KBM-7 (cell line): ENCODE measurements around the gene KCNT1.

Experiments
- DNase-seq: peaks from one replicate; pipeline ENCODE4 v3.0.0-alpha.2; 2015
- in situ Hi-C: fragments of 300-500 bp; cut with MboI; formaldehyde crosslinking; loops from 2 replicates; pipeline ENCODE4 v1.14.3; 2020; ENCODE audit warnings: low sequenced_read_pairs, low pct_unique_long_range_greater_than_20kb, mixed read lengths

Gene KCNT1

GRCh38 chr9:135788576-135789300 is 86.8 kb downstream of the KCNT1 start:
- DNase-seq = no peak

DNA sequence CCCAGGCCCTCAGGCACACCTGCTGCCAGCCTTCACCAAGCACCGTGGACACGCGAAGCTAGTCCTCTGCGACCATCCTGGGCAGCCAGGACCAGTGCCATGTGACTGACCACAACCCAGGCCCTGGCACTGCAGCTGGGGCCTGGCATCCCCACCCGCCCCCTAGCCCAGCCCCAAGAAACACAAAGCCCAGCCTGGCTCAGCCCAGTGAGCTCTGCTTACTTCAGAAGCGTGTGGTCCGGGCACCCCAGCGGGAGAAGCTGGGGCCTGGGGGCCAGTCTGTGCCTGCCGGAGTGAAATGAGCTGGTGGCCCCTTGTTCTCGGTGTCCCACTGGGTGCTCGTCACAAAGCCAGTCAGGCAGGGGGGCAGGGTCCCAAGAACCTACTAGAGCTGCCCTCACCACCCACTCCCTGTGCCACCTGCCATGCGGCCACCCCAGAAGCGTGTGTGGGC is 87.9 kb downstream of the KCNT1 start:
- in situ Hi-C loops = no loop called here
- no peak for DNase-seq

More at GRCh38 chr9:135788576-135789300, 86.8 kb downstream of the KCNT1 start:
- in situ Hi-C loops = no loop called here

- no peak for DNase-seq
- in situ Hi-C loops = no loop called here
Observed at GRCh38 chr9:135790356-135790755, 88.4 kb downstream of the KCNT1 start.

DNA sequence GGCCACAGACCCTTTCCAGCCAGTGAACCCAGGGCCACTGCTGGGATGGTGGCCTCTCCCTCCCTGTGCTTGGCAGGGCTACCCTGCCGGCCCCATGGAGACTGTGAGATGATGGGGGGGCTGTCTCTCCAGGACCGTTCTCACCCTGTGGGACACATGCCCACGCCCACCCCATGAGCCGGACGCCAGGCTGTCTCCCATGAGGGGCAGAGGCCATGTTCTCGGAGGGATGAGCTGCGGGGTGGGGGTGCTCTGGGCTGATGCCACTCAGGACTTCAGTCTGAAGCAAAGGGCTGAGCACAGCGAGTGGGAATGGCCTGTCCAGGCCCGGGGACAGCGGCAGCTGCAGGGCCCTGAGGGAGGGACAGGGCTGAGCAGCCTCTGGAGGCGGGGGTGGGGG is 88.9 kb downstream of the KCNT1 start:
- no peak for DNase-seq
- in situ Hi-C loops = no loop called here

DNA sequence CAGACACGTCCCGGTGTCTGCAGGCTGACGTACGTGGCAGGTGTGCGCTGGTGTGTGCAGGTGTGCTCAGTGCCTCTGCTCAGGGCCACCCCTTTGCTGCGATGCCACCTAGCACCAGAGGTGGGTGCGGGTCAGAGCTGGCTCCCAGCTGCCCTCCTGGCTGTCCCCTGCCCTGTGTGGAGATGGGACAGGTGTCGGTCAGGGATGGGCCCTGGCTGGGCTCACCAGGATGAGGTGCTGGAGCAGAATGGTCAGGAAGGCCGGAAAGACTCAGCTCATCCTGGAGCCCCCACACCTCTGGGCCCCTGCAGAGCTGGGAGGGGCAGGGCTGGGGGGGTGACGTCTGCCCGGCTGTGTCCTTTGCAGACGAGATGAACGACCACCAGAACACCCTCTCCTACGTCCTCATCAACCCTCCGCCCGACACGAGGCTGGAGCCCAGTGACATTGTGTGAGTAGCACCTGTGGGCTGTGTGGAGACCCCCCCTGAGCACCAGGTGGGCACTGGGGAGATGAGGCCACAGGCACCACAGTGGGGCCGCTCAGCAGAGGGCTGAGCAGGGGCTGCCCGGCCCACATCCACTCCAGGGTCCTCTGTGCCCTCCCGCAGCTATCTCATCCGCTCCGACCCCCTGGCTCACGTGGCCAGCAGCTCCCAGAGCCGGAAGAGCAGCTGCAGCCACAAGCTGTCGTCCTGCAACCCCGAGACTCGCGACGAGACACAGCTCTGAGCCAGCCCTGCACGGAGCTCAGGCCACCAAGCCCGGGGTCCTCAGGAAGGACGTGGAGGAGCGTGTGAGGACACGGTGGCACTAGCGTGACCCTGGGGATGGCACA is 89.7 kb downstream of the KCNT1 start:
- in situ Hi-C loops = no loop called here
- DNase-seq = no peak

- no peak for DNase-seq
- in situ Hi-C loops = no loop called here
Observed at GRCh38 chr9:135792268-135793128, 90.5 kb downstream of the KCNT1 start.

DNA sequence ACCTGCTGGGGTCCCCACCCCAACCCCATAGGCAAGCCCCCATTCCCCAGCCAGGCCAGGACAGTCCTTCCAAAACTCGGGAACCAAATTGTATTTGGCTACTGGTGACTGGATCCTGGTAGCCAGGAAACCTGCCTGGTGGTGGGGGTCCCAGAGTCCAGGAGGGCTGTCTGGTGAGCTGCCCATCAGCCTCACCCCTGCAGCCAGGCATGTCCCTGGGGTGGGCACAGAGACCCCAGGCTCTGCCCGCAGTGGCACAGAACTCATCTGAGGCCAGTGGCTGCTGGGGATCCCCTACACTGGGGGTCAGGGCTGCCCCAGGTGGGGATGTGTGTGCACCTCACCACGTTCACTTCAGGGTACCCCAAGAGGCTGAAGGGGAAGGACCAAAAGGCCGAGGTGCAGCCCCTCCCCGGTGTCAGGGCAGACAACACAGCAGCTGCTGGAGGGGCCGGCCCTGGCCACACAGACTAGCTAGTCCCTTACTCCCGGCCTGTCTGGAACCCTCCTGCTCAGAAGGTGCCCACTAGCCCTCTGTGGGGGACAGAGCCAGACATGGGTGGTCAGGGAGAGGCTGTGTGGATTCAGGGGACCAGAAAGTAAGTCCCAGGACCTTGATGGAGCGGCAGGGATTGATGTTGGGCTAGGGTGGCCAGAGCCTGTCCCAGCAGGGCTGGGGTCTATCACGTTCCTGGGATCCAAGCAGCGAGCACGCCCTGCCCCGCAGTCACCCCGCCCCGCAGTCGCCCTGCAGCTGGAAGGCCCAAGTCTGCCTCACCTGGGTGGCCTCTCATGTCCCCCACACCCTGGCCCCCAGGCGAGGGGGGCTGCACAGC is 91.5 kb downstream of the KCNT1 start:
- DNase-seq = no peak
- in situ Hi-C loops = no loop called here

GRCh38 chr9:135794057-135794335 is 92.0 kb downstream of the KCNT1 start:
- in situ Hi-C loops = no loop called here
- no peak for DNase-seq

GRCh38 chr9:135794361-135794885 is 92.4 kb downstream of the KCNT1 start:
- in situ Hi-C loops = no loop called here

GRCh38 chr9:135795391-135795790 is 93.4 kb downstream of the KCNT1 start:
- in situ Hi-C loops = no loop called here
- DNase-seq = no peak

More at GRCh38 chr9:135794361-135794885, 92.4 kb downstream of the KCNT1 start:
- DNase-seq = no peak

DNA sequence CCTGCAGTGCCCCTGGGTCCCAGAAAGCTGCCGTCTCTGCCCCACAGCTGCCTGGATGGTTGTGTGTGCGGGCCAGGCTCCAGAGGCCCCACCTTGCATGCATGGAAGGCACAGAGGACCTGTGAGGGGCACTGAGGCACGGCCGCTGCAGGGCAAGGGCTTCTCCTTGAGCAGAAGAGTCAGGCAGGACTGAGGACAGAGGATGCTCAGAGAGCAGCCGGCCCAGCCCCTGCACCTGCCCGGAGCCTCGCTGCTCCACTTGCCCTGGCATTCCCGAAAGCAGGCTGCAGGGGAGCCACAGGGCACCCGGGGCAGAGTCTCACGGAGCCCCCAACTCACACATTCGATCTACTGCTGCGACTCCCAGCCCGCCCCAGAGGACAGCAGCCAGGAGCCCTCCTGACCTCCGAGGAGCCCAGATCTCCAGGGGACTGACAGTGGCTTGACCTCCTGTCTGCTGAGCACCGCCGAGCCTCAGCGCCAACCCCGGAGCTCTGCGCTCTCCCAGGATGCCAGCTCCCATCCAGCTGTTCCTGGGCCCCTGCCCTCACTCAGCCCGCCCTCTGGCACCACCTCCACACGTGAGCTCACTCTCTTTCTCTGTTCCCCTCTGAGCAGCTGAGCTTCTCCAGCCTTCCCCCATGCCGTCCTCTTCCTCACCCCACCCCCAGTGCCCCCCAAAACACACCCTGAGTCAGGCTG is 95.0 kb downstream of the KCNT1 start:
- DNase-seq = no peak
- in situ Hi-C loops = no loop called here

DNA sequence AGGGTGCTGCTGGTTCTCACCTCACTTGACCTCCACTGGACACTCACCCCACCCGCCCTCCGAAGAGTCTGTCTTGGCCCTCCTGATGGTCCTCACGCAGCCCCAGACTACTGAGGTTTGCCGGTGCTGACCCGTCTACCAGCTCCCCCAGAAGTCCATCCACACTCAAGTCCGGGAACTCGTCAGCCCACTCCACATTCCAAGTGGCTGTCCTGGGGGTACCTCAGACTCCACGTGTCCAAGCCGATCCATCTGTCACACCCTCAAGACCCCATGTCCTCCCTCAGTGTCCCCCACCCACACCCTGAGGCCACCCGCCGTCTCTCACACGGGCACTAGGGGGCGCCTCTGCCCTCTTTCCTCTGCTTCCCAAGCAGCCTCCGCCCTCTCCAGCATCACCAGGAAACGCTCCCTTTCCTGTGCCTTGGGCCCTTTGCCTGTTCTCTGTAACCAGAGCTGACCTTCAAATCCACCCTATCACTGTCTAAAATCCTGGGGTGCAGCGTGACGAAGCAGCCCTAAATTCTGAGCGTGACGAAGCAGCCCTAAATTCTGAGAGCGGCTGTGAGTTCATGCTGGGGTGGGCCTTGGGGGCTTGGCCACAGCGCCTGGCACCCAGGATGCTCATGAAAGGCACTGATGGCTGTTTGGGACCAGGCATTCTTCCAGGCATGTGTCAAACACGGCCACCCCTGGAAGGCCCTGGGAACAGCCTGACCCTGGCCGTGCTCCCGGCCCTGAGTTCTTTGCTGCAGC is 95.7 kb downstream of the KCNT1 start:
- peak; percentile 60 for DNase-seq
- in situ Hi-C loops = no loop called here

DNA sequence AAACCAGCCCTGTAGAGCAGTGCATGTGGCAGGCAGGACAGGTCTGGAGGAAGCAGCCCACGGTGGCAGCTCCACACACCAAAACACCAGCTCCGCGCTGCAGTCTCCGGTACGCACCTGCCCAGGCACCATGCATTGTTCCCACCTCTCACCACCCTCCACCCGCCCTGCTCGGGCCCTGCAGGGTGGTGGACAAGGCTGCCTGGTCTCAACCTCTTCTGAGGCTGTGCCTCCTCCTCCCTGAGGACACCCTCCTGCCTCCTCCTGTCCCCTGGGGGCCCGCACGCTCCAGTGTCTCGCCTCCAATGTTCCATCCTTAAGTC is 96.2 kb downstream of the KCNT1 start:
- in situ Hi-C loops = no loop called here
- DNase-seq = no peak

DNA sequence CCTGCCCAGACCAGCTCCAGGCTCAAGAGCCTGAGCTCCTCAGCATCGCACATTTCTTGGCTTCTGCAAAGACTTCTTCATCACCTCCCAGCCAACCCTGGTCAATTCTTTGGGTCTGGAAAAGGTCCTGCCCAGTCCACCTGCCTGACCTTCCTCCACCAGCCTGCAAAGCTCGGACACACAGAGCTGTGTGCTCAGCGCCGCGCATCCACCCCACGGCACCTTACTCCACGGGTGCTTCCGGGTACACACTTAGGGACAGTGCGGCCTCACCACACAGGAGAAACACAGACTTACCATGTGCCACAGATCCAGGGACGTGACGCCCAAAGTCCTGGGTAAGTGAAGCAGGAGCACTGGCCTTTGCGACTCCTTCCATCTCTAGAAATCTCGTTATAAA is 97.3 kb downstream of the KCNT1 start:
- no peak for DNase-seq
- in situ Hi-C loops = no loop called here

- in situ Hi-C loops = no loop called here
Observed at GRCh38 chr9:135801070-135801469, 99.1 kb downstream of the KCNT1 start.

DNA sequence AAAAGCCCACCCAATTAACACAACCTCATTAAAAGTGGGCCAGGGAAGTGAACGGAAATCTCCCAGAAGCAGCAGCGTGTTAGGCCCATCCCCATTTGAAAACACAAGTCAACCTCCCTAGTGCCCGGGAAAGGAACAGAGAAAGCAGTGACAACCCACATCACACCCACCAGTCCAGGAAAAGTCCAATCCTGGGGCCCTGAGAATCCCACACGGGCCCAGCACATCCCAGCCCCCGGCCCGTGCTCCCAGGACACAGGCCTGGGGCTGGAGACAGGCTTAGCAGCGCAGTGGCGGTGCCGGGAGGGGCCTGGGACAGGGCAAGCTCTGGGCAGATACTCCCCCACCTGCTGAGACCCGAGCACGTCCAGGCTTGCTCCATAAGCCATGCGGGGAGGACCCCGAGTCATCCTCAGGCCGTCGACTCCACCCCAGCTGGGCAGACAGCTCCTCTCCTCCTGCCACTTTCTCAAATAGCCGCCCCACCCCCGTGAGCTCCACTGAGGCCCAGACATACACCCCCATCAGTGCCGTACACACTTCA is 101.0 kb downstream of the KCNT1 start:
- in situ Hi-C loops = no loop called here
- no peak for DNase-seq

More at GRCh38 chr9:135801070-135801469, 99.1 kb downstream of the KCNT1 start:
- DNase-seq = no peak

DNA sequence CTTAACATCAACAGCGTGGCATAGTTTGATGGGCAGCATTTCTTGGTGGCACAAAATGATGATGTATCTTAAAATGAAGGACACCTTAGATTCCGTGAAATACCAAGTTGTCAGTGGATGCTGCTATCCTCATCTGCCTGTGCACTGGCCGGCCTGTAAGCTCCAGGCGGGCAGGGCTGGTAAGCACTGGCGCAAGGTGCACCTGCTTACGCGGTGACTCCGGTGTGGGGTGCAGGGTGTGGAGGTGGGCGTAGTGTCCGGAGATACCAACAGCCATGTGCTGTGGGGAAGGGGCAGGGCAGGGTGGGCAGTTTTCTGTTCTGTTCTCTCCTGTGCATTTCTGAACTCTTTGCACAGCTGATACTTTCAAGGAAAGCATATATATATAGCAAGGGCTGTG is 101.5 kb downstream of the KCNT1 start:
- in situ Hi-C loops = no loop called here
- DNase-seq = no peak
